Measurements from ENCODE around the gene SELP. TPM values are rescaled to one million over a fixed set of nuclear protein-coding genes. Genes with fewer than 3 reads are reported as not detected.

Gene SELP
- total and polyA plus RNA-seq, 2 of the 13 experiments (the other 11 are each of a cell fraction or from before 2014, with no cell fraction given): 0.11 TPM; not detected in 1

DNA sequence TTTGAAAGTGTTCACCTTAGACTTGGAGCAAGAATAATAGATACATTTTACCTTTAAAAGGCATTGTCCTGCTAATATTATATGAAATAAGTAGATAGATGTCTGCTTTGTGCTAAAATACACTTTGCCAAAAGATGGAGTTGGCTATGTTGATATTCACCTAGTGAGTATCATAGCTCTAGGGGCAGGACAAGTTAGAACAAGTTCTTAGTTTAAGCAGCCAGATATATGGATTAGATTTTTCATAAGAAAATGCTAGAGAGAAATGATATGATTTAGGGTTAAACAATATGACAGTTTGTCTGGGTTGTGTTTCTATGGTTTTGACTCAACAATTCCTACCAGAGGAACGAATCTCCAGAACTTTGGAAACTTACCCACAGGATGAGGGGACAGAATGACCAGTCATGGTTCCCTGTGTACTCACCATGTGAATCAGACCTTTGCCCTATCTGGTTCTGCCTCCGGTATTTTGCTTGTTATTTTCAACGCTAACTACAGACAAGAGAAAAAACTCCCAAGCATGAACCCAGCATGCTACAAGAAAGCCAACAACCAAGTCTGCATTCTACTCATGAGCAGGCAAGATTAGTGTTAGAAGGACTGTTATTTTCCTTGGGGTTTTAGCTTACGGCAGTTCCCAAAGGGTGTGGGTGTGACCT, 45.3 kb downstream of the SELP start (continued):
- TF ChIP-seq HNF1B (CRISPR knock-in tag; IDR thresholded peaks at IDR 0.05) (0 out of 2 replicates have a peak, but pooled peaks have one; percentile 25), DNMT3B (CRISPR knock-in tag; conservative IDR thresholded peaks at IDR 0.05) (no peak), ZNF513 (CRISPR knock-in tag; conservative IDR thresholded peaks at IDR 0.05) (no peak), EP300 (IDR thresholded peaks at IDR 0.05; ENCODE audit: low read depth in 2 of 2, low read length in 2 of 2) (peak in 1 of 2 experiments; percentile 70; a peak in 2 of 4 replicates), EP300 (CRISPR knock-in tag; IDR thresholded peaks at IDR 0.05; ENCODE audit: borderline replicate concordance) (peak; percentile 32; the same call in 1 of the 2 replicates), KLF16 (CRISPR knock-in tag; IDR thresholded peaks at IDR 0.05) (peak in 1 of 2 experiments; percentile 35; a peak in 1 of 4 replicates), ZNF776 (CRISPR knock-in tag; IDR thresholded peaks at IDR 0.05) (no peak), ZNF747 (CRISPR knock-in tag; IDR thresholded peaks at IDR 0.05; ENCODE audit: borderline replicate concordance) (no peak), ZNF678 (CRISPR knock-in tag; IDR thresholded peaks at IDR 0.05) (no peak), NCOR1 (IDR thresholded peaks at IDR 0.05; ENCODE audit: borderline replicate concordance, low read length) (peak; percentile 62; the same call in 1 of the 2 replicates), SIN3B (IDR thresholded peaks at IDR 0.05; ENCODE audit: low read length) (no peak), ZNF205 (CRISPR knock-in tag; IDR thresholded peaks at IDR 0.05) (peak; percentile 80), HNF4A (CRISPR knock-in tag; IDR thresholded peaks at IDR 0.05) (peak; percentile 84), ISX (CRISPR knock-in tag; conservative IDR thresholded peaks at IDR 0.05) (no peak), HOXA3 (CRISPR knock-in tag; IDR thresholded peaks at IDR 0.05) (peak; percentile 43; the same call in 1 of the 2 replicates), FOXA1 (IDR thresholded peaks at IDR 0.05) (no peak), FOXA1 (CRISPR knock-in tag; IDR thresholded peaks at IDR 0.05) (peak; percentile 86), ZNF510 (CRISPR knock-in tag; IDR thresholded peaks at IDR 0.05; ENCODE audit: low read depth) (no peak)
- TF ChIP-seq, protein P1, sequence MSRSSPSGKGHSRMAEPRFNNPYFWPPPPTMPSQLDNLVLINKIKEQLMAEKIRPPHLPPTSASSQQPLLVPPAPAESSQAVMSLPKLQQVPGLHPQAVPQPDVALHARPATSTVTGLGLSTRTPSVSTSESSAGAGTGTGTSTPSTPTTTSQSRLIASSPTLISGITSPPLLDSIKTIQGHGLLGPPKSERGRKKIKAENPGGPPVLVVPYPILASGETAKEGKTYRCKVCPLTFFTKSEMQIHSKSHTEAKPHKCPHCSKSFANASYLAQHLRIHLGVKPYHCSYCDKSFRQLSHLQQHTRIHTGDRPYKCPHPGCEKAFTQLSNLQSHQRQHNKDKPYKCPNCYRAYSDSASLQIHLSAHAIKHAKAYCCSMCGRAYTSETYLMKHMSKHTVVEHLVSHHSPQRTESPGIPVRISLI (CRISPR knock-in tag; IDR thresholded peaks at IDR 0.05; ENCODE audit: borderline replicate concordance): peak; percentile 67; the same call in 1 of the 2 replicates
- TF ChIP-seq, protein P2, sequence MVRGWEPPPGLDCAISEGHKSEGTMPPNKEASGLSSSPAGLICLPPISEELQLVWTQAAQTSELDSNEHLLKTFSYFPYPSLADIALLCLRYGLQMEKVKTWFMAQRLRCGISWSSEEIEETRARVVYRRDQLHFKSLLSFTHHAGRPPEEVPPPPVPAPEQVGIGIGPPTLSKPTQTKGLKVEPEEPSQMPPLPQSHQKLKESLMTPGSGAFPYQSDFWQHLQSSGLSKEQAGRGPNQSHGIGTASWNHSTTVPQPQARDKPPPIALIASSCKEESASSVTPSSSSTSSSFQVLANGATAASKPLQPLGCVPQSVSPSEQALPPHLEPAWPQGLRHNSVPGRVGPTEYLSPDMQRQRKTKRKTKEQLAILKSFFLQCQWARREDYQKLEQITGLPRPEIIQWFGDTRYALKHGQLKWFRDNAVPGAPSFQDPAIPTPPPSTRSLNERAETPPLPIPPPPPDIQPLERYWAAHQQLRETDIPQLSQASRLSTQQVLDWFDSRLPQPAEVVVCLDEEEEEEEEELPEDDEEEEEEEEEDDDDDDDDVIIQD (CRISPR knock-in tag; IDR thresholded peaks at IDR 0.05; ENCODE audit: low read depth): peak; percentile 69; the same call in 1 of the 2 replicates

Measured in HepG2 (cell line).